ENCODE data around the gene SLCO3A1.
A peak's percentile ranks its signal among the peaks of the same experiment; 100 is the strongest.
"Not testable (repeated sequence)": the region's sequence is repeated elsewhere in the genome, so short reads cannot be mapped to it uniquely, and the experiment has no call there.

Gene SLCO3A1

DNA sequence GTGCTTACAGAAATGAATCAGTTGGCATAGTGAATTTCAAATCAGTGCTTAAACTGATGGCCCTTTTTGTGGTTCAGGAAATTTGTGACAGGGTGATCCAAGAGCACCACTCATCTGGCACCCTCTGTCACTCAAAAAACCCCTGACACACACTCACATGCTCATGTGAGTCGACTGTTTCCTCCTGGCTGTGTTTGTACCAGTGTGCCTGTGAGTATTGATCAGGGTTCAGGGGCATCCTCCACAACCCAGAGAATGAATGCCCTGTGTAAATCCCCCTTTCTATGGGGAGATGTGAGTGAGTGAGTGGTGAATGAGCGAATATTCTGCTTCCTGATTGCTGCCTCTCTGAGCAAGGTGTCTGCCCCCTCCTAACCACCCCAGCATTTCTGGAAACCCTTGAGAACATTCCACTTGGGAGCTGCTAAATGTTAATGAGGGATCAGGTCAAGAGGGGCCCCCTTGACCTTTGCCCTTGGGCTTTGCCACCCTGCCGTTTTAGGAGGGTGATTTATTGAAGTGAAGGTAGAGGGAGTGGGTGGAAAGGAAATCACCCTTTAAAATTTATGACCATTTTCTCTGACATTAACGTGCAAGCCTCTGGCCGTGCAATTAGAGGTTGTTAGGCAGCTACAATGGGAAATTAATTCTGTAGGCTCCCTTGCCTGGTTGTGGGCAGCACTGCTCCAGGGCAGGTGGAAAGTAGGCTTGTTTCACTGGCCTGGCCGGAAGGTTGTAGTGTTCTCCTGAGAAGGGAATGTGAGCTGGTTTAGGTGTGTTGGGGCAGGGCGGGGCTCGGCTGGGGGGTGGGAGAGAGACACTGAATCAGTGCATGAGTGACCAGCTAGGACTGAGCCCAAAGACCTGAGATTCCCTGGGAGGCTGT is 87.2 kb downstream of the SLCO3A1 start:
- DNase-seq (ENCODE audit: low read depth in 3 of 3), result no peak

DNA sequence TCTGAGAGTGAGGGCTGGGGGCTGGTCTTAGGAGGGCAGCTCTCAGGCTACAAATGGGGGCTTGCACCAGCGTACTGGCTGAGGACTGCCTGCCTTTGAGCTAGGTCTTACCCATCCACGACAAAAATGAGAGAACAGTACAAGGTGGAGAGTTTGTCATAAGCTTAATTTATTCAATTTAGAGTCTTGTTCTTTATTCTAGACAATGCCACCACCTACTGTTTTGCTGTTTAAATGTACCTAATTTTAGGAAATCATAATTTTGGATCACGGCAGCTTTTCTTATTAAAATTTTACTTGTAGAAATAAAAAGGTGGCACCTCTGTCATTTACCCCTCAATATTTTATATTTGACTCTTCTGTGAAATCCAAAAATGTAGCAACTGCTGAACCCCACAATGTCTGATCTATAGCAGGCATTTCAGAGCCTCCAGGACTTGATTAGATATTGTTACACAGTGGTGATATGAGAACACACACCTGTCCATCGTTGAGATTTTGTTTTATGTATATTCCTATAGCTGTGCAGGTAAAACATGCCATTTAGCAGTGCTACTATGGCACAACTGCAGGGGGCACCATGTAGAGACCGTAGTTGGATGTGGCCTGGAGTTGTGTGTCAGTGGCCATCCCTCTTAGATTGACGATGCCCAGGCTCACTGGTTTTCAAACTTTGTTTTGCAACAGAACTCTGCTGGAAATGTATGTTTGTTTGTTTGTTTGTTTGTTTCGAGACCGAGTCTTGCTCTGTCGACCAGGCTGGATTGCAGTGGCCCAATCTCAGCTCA is 88.6 kb downstream of the SLCO3A1 start:
- no peak for DNase-seq (ENCODE audit: low read depth in 3 of 3)

DNA sequence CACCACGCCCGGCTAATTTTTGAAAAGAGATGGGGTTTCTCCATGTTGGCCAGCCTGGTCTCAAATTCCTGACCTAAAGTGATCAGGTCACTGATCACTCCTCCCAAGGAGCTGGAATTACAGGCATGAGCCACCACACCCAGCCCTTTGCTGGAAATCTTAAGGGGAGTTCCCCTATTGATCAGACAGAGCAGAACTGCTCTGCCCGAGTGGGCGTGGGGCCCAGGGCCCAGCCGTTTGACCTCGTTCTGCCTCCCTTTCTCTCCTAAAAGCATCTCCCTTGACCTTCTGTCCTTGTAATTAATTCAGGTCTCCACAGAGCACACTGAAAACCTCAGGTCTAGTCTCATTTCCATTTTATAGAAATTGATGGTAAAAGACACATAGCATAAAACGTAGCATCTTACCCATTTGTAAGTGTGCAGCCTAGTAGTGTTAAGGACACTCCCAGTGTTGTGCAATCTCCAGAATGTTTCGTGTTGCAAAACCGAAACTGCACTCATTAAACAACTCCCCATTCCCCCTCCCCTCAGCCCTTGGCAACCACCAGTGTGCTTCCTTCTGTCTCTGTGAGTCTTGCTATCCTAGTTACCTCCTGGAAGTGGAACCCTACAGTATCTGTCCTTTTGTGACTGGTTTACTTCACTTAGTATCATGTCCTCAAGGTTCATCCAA is 89.3 kb downstream of the SLCO3A1 start:
- DNase-seq (ENCODE audit: low read depth in 3 of 3), result peak; percentile 18 to 32 (median 21)

DNA sequence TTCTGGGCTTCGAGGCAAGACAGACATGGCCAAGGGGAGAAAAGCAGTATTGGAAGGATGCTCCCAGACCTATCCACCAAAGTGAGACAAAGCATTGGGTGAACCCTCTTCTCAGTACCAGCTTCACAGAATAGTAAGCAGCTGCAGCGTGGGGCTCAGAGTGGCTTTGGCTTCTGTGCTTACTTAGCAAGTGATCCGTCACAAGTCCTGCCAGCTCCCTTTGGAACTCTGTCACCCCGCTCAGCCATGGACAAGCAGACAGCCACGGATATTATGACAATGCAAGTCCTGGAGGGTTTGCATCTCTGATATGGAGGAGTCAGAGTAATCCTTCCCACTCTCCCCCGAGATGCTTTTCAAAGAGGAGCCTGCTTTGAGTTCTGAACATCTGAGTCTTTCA is 90.8 kb downstream of the SLCO3A1 start:
- no peak for DNase-seq (ENCODE audit: low read depth in 3 of 3)

DNA sequence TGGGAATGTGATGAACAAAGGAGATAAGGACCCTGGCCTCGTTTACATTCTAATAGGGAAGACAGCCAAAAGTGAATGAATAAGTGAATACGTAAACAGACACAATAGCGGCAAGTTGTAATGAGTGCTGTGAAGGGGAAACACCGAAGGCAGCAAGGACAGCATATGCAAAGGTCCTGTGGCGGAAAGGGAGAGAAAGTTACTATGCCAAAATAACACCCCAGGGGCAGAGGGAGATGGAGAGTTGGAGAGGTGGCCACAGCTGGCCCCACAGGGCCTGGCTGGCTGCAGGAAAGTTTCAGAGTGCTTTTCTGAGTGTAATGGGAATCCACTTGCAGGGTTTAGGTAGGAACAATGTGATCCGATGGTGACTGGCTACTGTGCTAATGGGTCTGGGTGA is 91.9 kb downstream of the SLCO3A1 start:
- no peak for DNase-seq (ENCODE audit: low read depth in 3 of 3)

DNA sequence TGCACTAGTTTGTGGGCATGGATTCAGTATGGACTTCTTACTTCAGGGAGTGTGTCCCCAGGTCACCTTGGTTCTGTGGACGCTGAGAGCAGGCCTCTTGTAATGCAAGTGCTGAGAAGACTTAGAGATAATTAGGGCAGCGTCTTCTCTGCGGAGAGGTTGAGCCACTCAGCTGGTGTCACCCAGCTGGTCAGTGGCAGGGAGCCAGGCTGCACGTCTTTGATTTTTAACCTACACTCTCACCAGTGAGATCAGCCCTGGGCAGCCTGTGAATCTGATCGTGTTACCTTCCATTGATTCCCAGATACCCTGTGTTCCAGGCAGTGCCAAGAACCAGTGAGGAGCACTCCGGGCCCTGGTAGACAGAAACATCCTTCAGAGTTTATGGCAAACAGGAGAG is 92.6 kb downstream of the SLCO3A1 start:
- DNase-seq (ENCODE audit: low read depth in 3 of 3), result no peak

DNA sequence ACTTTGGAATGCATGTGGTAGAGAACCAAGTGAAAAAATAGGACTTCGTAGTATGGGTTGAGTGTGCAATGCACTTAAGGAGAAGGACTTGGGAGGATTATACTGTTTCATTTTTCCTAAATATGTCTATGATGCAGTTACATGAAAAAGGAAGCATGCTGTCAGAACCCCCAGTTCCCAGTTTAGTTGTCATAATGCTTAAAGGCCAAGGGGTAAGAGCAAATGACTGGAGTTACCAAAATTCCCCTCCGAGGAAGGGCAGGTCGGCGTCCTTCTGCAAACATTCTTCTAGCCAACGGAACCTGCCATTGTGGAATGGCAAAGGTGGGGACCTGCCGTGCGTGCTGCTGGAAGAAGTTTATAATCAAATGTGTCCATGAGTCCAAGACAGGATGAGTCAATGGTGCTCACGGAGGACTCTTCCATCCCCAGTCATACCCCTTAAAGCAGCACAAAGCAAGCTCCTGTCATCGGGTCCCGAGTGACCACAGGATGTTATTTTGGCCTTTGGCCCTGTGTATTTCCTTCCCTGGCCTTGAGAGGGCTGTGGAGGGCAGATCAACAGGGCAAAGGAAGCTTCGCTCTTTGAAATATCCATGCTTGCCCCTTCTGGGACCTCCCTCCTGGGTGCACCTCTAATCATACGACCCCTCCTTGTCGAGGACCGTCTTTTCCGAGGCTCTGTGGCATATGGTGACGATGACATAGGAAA is 93.2 kb downstream of the SLCO3A1 start:
- DNase-seq (ENCODE audit: low read depth in 3 of 3), result no peak

DNA sequence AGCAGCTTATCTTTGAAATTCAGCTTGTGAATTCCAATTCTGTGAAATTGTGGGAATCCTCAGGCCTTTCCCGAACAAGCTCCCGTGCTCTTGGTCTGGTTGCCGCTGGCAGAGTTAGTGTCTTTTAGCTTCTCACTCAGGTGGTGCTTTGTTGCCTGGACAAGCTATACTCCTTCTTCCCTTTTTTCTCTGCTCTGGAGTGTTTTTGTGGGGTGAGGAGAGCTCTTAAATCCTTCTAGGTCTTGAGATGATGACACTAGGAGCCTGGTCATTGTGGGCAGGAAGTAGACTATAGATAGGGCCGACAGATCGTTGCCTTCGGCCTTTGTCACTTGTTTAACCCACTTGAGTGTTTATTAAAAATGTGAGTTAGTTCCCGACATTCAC is 93.8 kb downstream of the SLCO3A1 start:
- DNase-seq (ENCODE audit: low read depth in 3 of 3), result no peak

DNA sequence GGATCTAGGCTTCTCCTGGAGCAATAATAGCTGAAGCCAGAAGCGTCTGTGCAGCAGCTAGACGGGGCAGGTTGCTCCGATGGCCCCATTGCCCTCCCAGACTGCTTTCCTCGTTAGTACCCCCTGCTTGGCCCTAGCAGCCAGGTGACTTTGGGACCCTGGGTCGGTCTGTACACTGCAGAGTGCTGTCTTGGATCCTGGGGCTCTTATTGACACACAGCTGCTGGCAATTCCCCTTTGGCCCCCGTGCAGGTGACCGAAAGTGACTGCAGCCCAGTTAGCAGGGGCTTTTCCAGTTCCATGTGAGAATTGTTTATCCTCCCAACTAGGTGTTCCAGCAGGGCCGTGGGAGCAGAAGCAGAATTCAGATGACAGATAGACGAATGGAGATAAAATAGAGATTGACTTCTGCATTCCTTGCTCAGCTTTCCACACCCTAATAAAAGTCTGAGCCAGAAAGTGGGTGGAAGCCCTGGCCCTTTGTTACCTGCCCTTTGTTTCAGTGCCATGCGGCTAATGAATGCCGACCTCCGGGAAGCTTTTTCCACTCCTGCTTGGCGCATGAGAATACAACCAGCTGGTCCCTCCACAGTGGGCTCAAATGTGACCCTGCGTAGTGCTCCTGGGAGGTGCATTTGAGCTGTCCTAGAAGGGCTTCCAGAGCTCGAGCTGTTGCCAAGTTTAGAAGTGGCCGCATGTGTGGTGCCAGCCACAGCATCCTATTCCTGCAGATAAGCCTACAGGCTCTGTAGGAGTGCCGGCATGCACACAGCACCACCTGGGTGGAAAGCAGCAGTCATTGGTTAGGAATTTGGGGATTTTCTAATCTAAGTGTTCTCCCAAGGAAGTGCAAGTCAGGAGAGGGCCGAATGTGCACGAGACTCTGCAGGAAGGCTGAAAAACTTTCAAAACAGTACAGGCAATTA is 94.4 kb downstream of the SLCO3A1 start:
- DNase-seq (ENCODE audit: low read depth in 3 of 3), result no peak

DNA sequence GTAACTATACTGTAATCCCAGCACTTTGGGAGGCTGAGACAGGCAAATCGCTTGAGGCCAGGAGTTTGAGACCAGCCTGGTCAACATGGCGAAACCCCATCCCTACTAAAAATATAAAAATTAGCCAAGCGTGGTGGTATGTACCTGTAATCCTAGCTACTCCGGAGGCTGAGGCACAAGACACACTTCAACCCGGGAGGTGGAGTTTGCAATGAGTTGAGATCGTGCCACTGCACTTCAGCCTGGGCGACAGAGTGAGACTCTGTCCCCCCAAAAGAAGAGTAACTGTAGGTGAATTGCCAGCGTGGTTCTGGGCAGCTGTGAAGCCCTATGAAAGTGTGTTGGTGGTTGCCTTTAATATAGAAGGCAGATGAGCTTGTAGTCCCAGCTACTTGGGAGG is 95.9 kb downstream of the SLCO3A1 start:
- no peak for DNase-seq (ENCODE audit: low read depth in 3 of 3)

DNA sequence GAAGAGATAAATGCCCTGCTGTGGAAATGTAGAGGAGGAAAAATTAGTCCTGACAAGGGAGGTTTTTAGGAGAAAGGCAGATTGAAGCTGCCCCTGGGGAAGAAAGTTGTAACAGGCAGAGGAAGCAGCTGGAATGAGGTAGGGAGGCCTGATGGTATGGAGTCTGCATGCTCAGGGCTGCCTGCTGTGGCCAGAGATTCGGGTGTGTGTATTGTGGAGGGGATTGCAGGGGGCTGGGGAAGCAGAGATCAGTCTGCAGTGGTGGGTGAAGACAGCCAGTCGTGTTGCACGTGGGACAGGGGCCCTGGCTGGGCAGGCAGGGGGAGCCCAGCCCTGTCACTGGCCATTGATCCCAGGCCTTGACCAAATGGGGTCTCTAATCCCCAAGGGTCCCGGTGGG is 96.5 kb downstream of the SLCO3A1 start:
- no peak for DNase-seq (ENCODE audit: low read depth in 3 of 3)

DNA sequence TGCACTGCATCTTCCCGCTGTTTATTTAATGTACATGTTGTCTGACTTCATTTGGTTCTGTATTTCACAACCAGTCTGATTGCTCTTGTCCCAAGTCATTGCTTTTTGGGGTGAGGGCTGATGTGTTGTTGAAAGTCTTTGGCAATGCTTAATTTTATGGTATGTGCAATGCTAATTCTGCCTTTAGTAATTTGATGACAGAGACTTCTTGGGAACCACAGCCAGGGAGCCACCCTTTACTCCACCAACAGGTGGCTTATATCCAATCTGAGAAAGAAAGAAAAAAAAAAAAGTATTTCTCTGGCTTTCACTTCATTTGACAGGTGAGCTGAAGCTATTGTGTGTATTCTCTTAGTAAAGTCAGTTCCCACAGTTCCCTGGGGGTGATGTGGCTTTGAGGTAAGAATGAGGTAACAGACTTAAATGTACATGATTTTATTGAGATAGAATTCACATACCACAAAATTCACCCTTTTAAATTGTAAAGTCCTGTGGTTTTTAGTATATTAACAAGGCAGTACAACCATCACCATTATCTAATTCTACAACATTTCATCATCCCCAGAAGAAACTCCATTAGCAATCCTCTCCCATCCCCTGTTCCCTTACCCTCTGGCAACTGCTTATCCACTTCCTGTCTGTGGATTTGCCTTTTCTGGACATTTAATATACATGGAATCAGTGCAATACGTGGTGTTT is 97.3 kb downstream of the SLCO3A1 start:
- DNase-seq (ENCODE audit: low read depth in 3 of 3), result no peak

DNA sequence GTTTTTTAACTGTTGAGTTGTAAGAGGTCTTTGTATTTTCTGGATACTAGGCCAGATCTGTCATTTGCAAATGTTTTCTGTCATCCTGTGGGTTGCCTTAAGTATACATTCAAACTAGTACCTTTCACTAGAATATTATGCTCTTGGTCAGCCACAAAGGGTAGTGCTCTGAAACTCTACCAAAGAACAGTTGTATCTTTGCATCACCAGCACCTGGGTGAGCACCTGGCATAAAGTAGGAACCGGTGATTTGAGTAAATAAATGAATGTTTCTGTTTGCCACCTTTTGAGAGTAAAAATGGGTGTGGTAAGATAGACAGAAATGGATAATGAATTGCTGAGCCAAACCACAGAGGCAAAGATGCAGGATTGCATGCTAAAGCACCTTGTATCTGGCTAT is 98.7 kb downstream of the SLCO3A1 start:
- DNase-seq (ENCODE audit: low read depth in 3 of 3), result no peak

DNA sequence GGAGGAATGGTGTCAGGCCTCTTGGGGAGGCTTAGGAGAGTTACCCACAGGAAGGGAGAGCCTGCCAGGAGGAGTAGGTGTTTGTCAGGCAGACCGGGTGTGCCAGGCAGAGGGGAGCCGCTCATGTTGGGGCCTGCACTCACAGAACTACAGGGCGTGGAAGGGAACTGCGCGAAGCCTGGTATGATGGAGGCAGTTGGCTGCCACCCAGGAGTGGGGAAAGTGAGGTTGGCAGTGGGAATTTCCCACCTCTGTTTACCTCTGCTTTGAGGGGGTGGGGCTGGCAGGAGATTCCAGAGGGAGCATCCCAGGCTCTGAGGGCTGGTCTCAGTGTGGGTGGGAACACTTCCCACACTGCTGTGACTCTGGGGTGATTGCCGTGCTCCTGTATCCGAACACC is 99.9 kb downstream of the SLCO3A1 start:
- DNase-seq (ENCODE audit: low read depth in 3 of 3), result no peak

DNA sequence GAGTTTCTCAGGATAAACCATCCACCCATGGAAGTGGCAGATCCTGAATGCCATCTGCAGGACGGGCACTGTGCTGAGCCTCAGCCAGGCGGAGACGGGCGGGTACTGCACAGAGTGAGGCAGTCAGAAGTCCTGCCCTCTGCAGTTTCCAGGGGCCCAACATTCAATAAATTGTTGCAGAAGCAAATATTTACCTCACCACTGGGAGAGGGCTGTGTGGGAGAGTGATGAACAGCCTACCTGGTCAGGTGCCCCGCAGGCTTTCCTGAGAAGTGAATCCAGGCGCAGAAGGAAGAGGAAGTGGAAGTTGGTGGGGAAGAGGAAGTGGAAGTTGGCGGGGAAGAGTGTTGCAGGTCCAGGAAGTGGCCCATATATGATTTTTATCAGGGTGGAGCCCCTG is 100.8 kb downstream of the SLCO3A1 start:
- DNase-seq (ENCODE audit: low read depth in 3 of 3), result no peak

DNA sequence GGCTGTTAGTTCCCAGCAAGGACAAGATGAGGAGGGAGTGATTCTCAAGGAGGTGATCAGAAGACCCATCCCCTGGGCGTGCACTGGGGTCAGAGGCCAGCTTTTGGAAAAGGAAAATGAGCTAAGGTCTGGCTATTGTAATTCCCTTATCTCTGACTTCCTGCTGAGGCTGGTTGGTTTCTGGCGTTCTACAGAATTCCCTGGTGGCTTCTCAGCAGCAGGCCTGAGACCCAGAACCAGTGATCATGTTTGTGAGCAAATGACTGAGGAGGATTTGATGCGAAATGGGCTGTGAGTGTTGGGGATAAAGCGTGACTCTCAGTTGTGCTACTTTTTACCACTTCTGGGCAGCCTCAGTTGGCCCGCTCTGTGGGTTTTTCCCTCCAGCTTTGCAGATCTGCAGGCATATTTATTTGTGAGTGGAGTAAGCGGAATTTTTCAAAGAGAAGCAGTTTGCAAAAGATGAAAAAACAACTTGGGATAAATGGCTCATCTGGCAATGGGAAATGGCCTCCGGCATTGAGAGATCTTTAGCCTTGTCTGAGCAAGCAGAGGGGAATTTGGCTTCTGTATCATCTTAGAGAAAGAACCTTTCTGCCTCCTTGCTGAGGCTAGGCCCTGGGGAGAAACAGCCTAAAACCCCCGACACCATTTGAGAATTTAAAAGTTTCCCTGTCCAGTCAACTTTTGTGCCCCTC is 102.7 kb downstream of the SLCO3A1 start:
- DNase-seq (ENCODE audit: low read depth in 3 of 3), result no peak

DNA sequence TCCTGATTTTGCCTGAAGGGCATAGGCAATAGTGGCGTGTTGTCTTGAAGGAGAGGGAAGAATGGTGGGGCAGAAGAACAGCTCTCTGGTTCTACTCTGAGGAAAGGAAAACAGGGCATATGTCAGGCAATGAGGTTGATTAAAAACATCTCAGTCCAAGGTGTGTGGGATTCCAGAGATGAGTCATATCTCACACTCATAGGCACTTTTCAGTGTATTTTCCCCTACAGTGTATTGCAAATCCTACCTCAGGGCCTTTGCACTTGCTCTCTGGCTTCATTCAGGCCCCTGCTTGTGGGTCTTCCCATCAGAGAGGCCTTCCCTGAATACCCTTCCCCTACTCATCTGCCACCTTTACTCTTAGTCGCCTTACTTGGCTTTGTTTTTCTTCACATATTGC is 107.8 kb downstream of the SLCO3A1 start:
- DNase-seq (ENCODE audit: low read depth in 3 of 3), result no peak

DNA sequence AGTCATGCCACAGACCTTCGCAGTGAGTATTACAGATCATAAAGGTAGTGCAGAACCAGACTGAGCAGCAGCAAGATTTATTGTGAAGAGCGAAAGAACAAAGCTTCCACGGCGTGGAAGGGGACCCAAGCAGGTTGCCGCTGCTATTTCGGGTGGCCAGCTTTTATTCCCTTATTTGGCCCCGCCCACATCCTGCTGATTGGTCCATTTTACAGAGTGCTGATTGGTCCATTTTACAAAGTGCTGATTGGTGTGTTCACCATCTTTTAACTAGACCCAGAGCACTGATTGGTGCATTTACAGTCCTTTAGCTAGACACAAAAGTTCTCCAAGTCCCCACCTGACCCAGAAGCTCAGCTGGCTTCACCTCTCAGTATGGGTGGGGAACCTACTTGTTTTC is 110.2 kb downstream of the SLCO3A1 start:
- not testable (repeated sequence) for DNase-seq (ENCODE audit: low read depth in 3 of 3)

DNA sequence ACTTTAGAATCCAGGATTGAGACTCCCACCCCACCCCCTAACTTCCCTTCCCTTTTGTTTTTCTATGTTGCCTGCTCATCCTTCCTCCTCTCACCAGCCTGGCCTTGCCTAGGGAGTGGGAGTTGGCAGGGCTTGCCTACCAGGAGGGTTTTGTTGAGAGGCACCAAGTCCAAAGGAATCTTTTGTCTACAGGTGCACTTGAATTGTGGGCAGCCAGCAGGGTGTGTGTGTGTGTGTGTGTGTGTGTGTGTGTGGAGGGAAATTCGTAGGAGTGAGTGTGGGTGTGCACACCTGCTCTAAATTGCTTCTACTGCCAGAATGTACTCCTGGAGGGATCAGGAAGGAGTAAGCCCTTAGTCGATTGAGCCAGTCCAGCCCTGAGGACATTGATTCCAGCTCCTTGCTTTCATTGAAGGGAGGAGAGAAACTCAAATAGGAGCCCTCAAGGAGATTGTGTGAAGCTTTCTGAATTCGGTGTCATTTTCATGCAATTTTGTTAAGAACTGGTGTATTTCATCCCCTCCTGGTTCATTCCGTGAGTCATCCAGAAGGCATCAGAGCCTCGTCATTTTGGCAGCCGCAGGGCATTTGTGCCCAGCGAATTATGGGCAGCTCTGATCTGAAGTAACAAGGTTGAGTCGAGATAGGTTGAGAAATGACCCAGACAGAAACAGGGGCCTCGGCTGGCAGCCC is 112.1 kb downstream of the SLCO3A1 start:
- DNase-seq (ENCODE audit: low read depth in 3 of 3), result no peak
